Endothelial cell (in vitro differentiated cells): ENCODE results near the gene ZFR. TPM values are rescaled to one million over a fixed set of nuclear protein-coding genes. Genes with fewer than 3 reads are reported as not detected.

Source experiments
- DNase-seq: peaks from one replicate; pipeline ENCODE4 v3.0.0; 2021; ENCODE audit warnings: low spot score
- H3K27ac Mint-ChIP-seq: one replicate; pipeline ENCODE4 v1.8.0; 2021; ENCODE audit warnings: mixed read lengths, inconsistent platforms; ENCODE audit not compliant: unreplicated experiment
- H3K27me3 Mint-ChIP-seq: one replicate; pipeline ENCODE4 v1.8.0; 2021; ENCODE audit warnings: mild to moderate bottlenecking, moderate library complexity, mixed read lengths, inconsistent platforms; ENCODE audit not compliant: unreplicated experiment
- H3K36me3 Mint-ChIP-seq: one replicate; pipeline ENCODE4 v1.8.0; 2021; ENCODE audit warnings: mild to moderate bottlenecking, low read depth, mixed read lengths, inconsistent platforms; ENCODE audit not compliant: unreplicated experiment
- H3K4me1 Mint-ChIP-seq: one replicate; pipeline ENCODE4 v1.8.0; 2021; ENCODE audit warnings: mild to moderate bottlenecking, mixed read lengths, inconsistent platforms; ENCODE audit not compliant: unreplicated experiment
- H3K4me3 Mint-ChIP-seq: one replicate; pipeline ENCODE4 v1.8.0; 2021; ENCODE audit warnings: mild to moderate bottlenecking, mixed read lengths, inconsistent platforms; ENCODE audit not compliant: unreplicated experiment
- H3K9me3 Mint-ChIP-seq: one replicate; pipeline ENCODE4 v1.8.0; 2021; ENCODE audit warnings: mixed read lengths, inconsistent platforms; ENCODE audit not compliant: unreplicated experiment
- CTCF ChIP-seq: fragments of 200-600 bp; sonication (generic); IDR thresholded peaks from one replicate; pipeline ENCODE4 v1.5.0; 2021; ENCODE audit warnings: antibody characterized with exemption; ENCODE audit not compliant: unreplicated experiment
- total RNA-seq: library from RNA; stranded (reverse); fragmentation: NEBNext Ultra II Directional; extraction: Animal tissue kit (Norgen Biotek cat#: 25700); gene quantifications from one replicate; pipeline ENCODE4 v1.2.1, GENCODE V29; 2021; ENCODE audit not compliant: unreplicated experiment

ZFR gene
- total RNA-seq, 1 donor from 2014 or later, result 72.9 TPM

GRCh38 chr5:32474209-32474854 is 29.8 kb upstream of the ZFR start:
- H3K27ac Mint-ChIP-seq, result no peak overlapping the region
- H3K36me3 Mint-ChIP-seq, result no peaks in the 10 kb centered on the region
- no peaks in the 10 kb centered on the region for H3K4me1 Mint-ChIP-seq
- no peaks in the 10 kb centered on the region for H3K9me3 Mint-ChIP-seq
- no peak for TF ChIP-seq CTCF
- no peaks in the 10 kb centered on the region for H3K27me3 Mint-ChIP-seq
- H3K4me3 Mint-ChIP-seq, result no peak overlapping the region
- DNase-seq, result no peak

DNA sequence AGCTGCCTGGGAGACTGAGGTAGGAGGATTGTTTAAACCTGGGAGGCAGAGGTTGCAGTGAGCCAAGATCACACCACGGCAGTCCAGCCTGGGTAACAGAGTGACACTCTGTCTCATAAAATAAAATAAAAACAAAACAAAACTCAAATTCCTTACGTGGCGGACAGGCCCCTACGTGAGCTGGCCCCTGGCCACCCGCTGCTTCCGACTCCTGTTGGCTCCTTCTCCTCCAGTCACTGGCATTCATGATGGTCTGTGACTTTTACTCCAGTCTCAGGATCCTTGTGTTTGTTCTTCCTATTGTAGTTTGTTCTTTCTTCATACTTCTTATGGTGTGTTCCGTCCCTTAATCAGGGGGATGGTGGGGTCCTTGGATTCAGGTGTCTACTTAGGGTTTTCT is 28.5 kb upstream of the ZFR start:
- Mint-ChIP-seq H3K4me3 (no peak overlapping the region), H3K27me3 (no peaks in the 10 kb centered on the region), H3K27ac (no peak overlapping the region), H3K36me3 (no peaks in the 10 kb centered on the region), H3K4me1 (no peaks in the 10 kb centered on the region), H3K9me3 (no peaks in the 10 kb centered on the region)
- no peak for TF ChIP-seq CTCF
- no peak for DNase-seq

GRCh38 chr5:32471784-32472183 is 27.2 kb upstream of the ZFR start:
- no peaks in the 10 kb centered on the region for H3K36me3 Mint-ChIP-seq
- no peaks in the 10 kb centered on the region for H3K4me1 Mint-ChIP-seq
- H3K4me3 Mint-ChIP-seq, result no peak overlapping the region
- TF ChIP-seq CTCF, result no peak
- H3K27me3 Mint-ChIP-seq, result no peaks in the 10 kb centered on the region
- no peaks in the 10 kb centered on the region for H3K9me3 Mint-ChIP-seq
- no peak for DNase-seq
- H3K27ac Mint-ChIP-seq, result no peak overlapping the region

DNA sequence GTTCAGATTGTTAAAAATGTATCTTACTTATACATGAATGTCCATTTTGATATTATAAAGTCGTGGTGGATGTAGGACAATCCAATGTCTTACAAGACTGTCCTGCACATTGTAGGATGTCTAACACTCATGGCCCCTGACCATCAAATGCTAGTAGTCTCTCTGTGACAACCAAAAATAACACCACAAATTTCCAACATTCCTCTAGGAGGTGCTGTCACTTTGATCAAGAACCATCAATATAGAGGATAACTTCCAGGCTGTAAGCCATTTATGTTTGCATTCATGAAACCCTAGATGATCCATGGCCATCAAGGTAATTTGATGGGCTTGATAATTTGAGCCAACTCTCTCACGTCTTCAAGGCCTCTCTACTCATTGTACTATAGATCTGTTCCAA is 20.5 kb upstream of the ZFR start:
- no peak overlapping the region for H3K27ac Mint-ChIP-seq
- no peak for DNase-seq
- peaks cover 7% of the 10 kb centered on the region for H3K4me1 Mint-ChIP-seq
- no peaks in the 10 kb centered on the region for H3K9me3 Mint-ChIP-seq
- no peaks in the 10 kb centered on the region for H3K36me3 Mint-ChIP-seq
- H3K27me3 Mint-ChIP-seq, result peaks cover 6% of the 10 kb centered on the region
- H3K4me3 Mint-ChIP-seq, result no peak overlapping the region
- no peak for TF ChIP-seq CTCF

DNA sequence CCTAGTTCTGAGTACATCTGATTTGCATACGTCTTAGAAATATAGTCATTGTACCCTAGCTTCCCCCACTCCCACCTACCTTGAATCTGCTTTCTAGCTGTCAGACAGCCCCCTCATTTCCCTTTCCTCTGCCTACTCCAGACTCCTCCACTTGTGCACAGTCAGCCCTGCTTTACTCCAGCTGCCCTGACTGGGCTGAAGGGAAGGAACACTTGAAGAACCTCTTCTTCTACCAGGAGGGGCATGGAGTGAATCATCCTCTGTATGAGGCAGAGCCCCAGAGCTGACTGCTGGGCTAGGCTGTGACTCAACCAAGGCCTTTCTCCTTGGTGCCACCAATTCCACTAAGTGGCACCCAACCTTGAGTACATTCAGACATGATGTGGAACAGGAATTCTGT is 18.1 kb upstream of the ZFR start:
- Mint-ChIP-seq H3K9me3 (no peaks in the 10 kb centered on the region), H3K36me3 (peaks cover 3% of the 10 kb centered on the region), H3K4me3 (no peak overlapping the region), H3K27me3 (peaks cover 6% of the 10 kb centered on the region), H3K4me1 (peaks cover 7% of the 10 kb centered on the region), H3K27ac (no peak overlapping the region)
- no peak for TF ChIP-seq CTCF
- DNase-seq, result no peak
